Kidney (tissue), 14 donors: ENCODE results near the gene BCL2L13. TPM values are rescaled to one million over a fixed set of nuclear protein-coding genes. Genes with fewer than 3 reads are reported as not detected.
A peak's percentile ranks its signal among the peaks of the same experiment; 100 is the strongest.

Experiments
- DNase-seq, 5 donors: peaks; one replicate each; pipeline ENCODE4 v3.0.0-alpha.2; 2013 to 2020
- FAIRE-seq: peaks from 2 replicates; lab custom pipeline; 2012; peaks lifted over from hg19 to GRCh38; lab: Jason Lieb, UNC
- H3K27ac ChIP-seq, 2 donors: one replicate each; pipeline ENCODE4 v1.7.0; 2013; ENCODE audit warnings: low read depth in 2 of 2, low read length in 2 of 2, inconsistent platforms in 1 of 2
- H3K27me3 ChIP-seq: one replicate; pipeline ENCODE4 v1.7.1; 2013; ENCODE audit warnings: low read length, inconsistent platforms; ENCODE audit not compliant: control insufficient read depth, insufficient read depth
- H3K36me3 ChIP-seq, 3 donors: one replicate each; pipeline versions ENCODE4 v1.7.0 to v1.7.1; 2013; ENCODE audit warnings: low read length in 3 of 3, control low read depth in 1 of 3, inconsistent platforms in 1 of 3; ENCODE audit not compliant: insufficient read depth in 3 of 3, control insufficient read depth in 2 of 3
- H3K4me1 ChIP-seq, 3 donors: one replicate each; pipeline versions ENCODE4 v1.7.0 to v1.7.1; 2013; ENCODE audit warnings: low read length in 3 of 3, inconsistent platforms in 1 of 3, low read depth in 1 of 3; ENCODE audit not compliant: control insufficient read depth in 2 of 3, insufficient read depth in 2 of 3
- H3K4me3 ChIP-seq, 3 donors: one replicate each; pipeline versions ENCODE4 v1.7.0 to v1.8.1; 2013; ENCODE audit warnings: low read length in 3 of 3, control low read depth in 1 of 3, inconsistent platforms in 1 of 3
- H3K9ac ChIP-seq, 3 donors: one replicate each; pipeline versions ENCODE4 v1.7.0 to v1.7.1; 2013; ENCODE audit warnings: low read length in 3 of 3, control low read depth in 1 of 3, inconsistent platforms in 1 of 3
- H3K9me3 ChIP-seq, 3 donors: one replicate each; pipeline versions ENCODE4 v1.7.0 to v1.7.1; 2013; ENCODE audit warnings: low read length in 3 of 3, control low read depth in 1 of 3, inconsistent platforms in 1 of 3; ENCODE audit not compliant: control insufficient read depth in 2 of 3, insufficient read depth in 1 of 3
- intact Hi-C: fragments of 100-400 bp; cut with DNase I; formaldehyde crosslinking; loops from one replicate; pipeline ENCODE4 v1.11.1; 2022
- polyA plus RNA-seq: library from polyadenylated mRNA; stranded (reverse); fragments of 350-450 nt; fragmentation: Illumina TruSeq; extraction: RNeasy Lipid Tissue Mini Kit (QIAGEN cat#74804); gene quantifications from one replicate; pipeline ENCODE4 v1.2.3, GENCODE V29; 2014; ENCODE audit warnings: low read depth, low replicate concordance; ENCODE audit not compliant: insufficient read depth
- total RNA-seq: library from RNA; stranded (reverse); fragmentation: NEBNext Ultra II Directional; extraction: Animal tissue kit (Norgen Biotek cat#: 25700); gene quantifications from one replicate; pipeline ENCODE4 v1.2.1, GENCODE V29; 2021
- TF ChIP-seq, protein P1 (sequence below): IDR thresholded peaks from 3 replicates; pipeline ENCODE4 v1.5.1; 2012; ENCODE audit warnings: mild to moderate bottlenecking, moderate library complexity, borderline replicate concordance; ENCODE audit not compliant: insufficient read depth; ENCODE audit errors: extremely low read depth
- donor health status: control.
- donor health status: control.
- donor health status: control.
- donor health status: control.
- donor health status: control.
- donor health status: DM: yes; HTN: yes; CAD: no.
- donor health status: Normal renal cell carcinoma (clear cell type).

Gene BCL2L13
- total and polyA plus RNA-seq, 2 donors from 2014 or later, result 43.8 to 50.5 TPM

DNA sequence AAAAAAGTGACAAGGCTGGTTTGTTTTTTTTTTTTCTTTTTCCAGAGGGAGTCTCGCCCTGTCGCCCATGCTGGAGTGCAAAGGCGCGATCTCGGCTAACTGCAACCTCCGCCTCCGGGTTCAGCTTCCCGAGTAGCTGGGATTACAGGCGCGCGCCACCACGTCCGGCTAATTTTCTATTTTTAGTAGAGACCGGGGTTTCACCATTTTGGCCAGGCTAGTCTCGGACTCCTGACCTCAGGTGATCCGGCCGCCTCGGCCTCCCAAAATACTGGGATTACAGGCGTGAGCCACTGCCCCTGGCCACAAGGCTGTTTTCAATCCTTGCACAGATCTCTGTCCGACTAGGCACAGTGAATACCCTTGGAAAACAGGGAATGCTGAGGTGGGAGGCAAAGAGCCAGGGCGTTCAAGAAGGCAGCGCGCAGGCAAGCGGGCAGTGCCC lies 10.6 kb upstream of the BCL2L13 start:
- Histone ChIP-seq H3K27me3 (no peaks in the 10 kb centered on the region), H3K4me1 (peaks cover 0 to 6% (median 2%) of the 10 kb centered on the region in 3 donors), H3K9ac (peak overlapping the region; percentile 81 to 99 (median 95)), H3K36me3 (peaks cover 0 to 1% (median 0%) of the 10 kb centered on the region in 3 donors), H3K9me3 (no peaks in the 10 kb centered on the region), H3K27ac (peak overlapping the region; percentile 97 to 98), H3K4me3 (peak overlapping the region; percentile 97 to 100 (median 97))
- TF ChIP-seq, protein P1, sequence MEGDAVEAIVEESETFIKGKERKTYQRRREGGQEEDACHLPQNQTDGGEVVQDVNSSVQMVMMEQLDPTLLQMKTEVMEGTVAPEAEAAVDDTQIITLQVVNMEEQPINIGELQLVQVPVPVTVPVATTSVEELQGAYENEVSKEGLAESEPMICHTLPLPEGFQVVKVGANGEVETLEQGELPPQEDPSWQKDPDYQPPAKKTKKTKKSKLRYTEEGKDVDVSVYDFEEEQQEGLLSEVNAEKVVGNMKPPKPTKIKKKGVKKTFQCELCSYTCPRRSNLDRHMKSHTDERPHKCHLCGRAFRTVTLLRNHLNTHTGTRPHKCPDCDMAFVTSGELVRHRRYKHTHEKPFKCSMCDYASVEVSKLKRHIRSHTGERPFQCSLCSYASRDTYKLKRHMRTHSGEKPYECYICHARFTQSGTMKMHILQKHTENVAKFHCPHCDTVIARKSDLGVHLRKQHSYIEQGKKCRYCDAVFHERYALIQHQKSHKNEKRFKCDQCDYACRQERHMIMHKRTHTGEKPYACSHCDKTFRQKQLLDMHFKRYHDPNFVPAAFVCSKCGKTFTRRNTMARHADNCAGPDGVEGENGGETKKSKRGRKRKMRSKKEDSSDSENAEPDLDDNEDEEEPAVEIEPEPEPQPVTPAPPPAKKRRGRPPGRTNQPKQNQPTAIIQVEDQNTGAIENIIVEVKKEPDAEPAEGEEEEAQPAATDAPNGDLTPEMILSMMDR, result no peak
- intact Hi-C loops, result no loop called here
- DNase-seq, result peak in 2 of 5 donors; percentile 15 to 42
- no peak for FAIRE-seq

DNA sequence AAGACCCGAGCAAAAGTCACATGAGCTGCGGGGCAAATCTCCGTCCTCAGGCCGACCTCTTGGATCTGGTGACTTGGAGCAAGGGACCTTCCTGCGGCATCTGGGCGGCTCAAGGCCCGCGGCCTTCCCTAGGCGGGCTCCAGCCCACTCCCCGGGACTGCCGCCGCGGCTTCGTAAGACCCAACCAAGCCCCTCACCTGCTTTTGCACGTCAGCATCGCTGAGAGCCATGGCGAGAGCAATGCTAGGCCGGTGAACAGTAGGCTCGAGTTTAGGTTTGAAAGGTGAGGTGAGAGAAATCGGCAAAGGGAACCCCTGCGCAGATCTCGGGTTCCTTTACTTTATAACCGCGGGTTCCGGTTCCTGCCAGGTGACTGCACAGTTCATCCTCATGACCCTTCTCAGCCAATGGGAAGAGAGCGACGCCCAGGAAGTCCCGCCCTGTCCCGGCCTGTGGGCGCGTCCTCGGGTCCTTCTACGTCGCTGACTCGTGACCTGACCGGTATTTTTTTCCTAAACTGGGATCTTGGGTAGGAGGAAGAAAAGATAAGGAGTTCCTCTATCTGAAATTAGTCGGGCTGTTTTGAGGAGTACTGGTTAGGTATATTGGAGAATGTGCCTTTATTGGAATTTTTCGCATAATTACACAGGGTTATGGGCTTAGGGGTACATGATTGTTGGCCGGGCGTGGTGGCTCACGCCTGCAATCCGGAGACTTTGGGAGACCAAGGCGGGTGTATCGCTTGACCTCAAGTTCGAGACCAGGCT lies 10.0 kb upstream of the BCL2L13 start, which contains the start of gene ATP6V1E1:
TSS of gene ATP6V1E1 (minus strand) at position 344 of the 767 bp plus-strand sequence. CDS start at position 230, 114 bp downstream.
- Histone ChIP-seq H3K9ac (peak within 1 kb of the TSS; percentile 85 to 99 (median 95)), H3K27ac (peak within 1 kb of the TSS; percentile 97 to 98), H3K9me3 (no peaks in the 10 kb centered on the region), H3K27me3 (no peaks in the 10 kb centered on the region), H3K36me3 (no peaks in the 10 kb centered on the region), H3K4me1 (peaks cover 0 to 10% (median 2%) of the 10 kb centered on the region in 3 donors), H3K4me3 (peak within 1 kb of the TSS; percentile 97 to 100 (median 97))
- peak; percentile 98 for FAIRE-seq
- intact Hi-C loops, result no loop called here
- TF ChIP-seq, protein P1, result no peak
- peak; percentile 97 to 99 (median 98) for DNase-seq

DNA sequence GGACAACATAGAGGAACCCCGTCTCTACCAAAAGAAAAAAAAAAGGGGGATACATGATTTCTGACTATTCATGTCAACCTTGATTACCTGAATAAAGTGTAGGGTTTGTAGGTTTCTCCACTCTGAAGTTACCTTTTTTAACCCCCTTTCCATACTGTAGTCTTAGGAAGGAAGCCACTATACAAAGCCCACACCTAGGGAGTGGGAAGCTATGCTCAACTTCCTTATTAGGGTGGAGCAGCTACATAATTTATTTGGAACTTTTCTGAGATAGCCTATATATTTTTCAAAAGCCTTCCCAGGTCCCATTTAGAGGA lies 9.4 kb upstream of the BCL2L13 start:
- H3K9ac ChIP-seq, result peak overlapping the region; percentile 84 to 99 (median 85)

More for the DNA sequence above, 9.4 kb upstream of the BCL2L13 start:
- TF ChIP-seq, protein P1, result no peak
- Histone ChIP-seq H3K9me3 (no peaks in the 10 kb centered on the region), H3K36me3 (no peaks in the 10 kb centered on the region), H3K4me1 (peaks cover 0 to 14% (median 2%) of the 10 kb centered on the region in 3 donors), H3K27me3 (no peaks in the 10 kb centered on the region), H3K27ac (peak overlapping the region; percentile 87 to 98), H3K4me3 (peak overlapping the region; percentile 97 to 100 (median 97))
- DNase-seq (no peak), FAIRE-seq (no peak)
- intact Hi-C loops, result no loop called here
